ENCODE data around the gene SKIDA1.

SKIDA1 gene

GRCh38 chr10:21513405-21513788, 12.1 kb downstream of the SKIDA1 start:
- H3K27ac ChIP-seq, result no peak overlapping the region
- TF ChIP-seq CTCF (conservative IDR thresholded peaks at IDR 0.05) (no peak), ZFX (IDR thresholded peaks at IDR 0.05) (no peak)

- no peak for TF ChIP-seq ZFX (IDR thresholded peaks at IDR 0.05)
- no peak for TF ChIP-seq CTCF (conservative IDR thresholded peaks at IDR 0.05)
- no peak overlapping the region for H3K27ac ChIP-seq
Measured at GRCh38 chr10:21512573-21513404, 12.7 kb downstream of the SKIDA1 start.

- no peak for TF ChIP-seq ZFX (IDR thresholded peaks at IDR 0.05)
- TF ChIP-seq CTCF (conservative IDR thresholded peaks at IDR 0.05), result no peak
- H3K27ac ChIP-seq, result no peak overlapping the region
Measured at GRCh38 chr10:21511946-21512572, 13.4 kb downstream of the SKIDA1 start.

GRCh38 chr10:21511095-21511570, 14.3 kb downstream of the SKIDA1 start:
- no peak overlapping the region for H3K27ac ChIP-seq
- no peak for TF ChIP-seq ZFX (IDR thresholded peaks at IDR 0.05)
- TF ChIP-seq CTCF (conservative IDR thresholded peaks at IDR 0.05), result no peak

GRCh38 chr10:21510241-21511094, 15.0 kb downstream of the SKIDA1 start:
- no peak overlapping the region for H3K27ac ChIP-seq
- TF ChIP-seq CTCF (conservative IDR thresholded peaks at IDR 0.05), result no peak

- no peak for TF ChIP-seq ZFX (IDR thresholded peaks at IDR 0.05)
- TF ChIP-seq CTCF (conservative IDR thresholded peaks at IDR 0.05), result no peak
- no peak overlapping the region for H3K27ac ChIP-seq
Measured at GRCh38 chr10:21509341-21510240, 15.9 kb downstream of the SKIDA1 start.
